ENCODE measurements around the gene CD3D. TPM values are rescaled to one million over a fixed set of nuclear protein-coding genes. Genes with fewer than 3 reads are reported as not detected.

CD3D gene
- total and polyA plus RNA-seq, 2 donors (not counting 1 experiment from before 2014, with no cell fraction given): 0.79 to 1.7 TPM

DNA sequence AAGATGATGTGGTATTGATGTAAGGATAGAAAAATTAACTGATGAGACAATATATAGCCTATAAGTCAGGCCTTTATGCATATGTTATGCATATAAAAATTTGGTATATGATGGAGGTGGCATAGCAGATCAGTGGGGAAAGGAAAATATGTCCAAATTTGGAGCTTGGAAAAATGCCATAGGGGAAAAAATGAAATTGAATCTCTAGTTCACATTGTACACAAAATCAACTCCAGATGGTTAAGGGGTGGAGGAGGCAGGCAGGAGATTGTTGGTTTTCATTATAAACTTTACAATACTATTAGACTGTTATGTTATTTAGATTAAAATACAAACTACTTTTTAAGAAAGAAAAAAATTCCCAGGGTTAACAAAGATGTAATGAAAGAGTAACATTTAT is 53.1 kb downstream of the CD3D start:
- H4K20me1 ChIP-seq (ENCODE audit: control insufficient read depth, insufficient read depth, low read length, poor library complexity, severe bottlenecking): no peaks in the 10 kb centered on the region
- H3K27ac ChIP-seq (ENCODE audit: low read length in 2 of 2): no peak overlapping the region
- H3K9me3 ChIP-seq (ENCODE audit: control extremely low read depth in 1 of 3, control insufficient read depth in 2 of 3, insufficient read depth in 1 of 3, low read length in 2 of 3): no peaks in the 10 kb centered on the region
- H3K79me2 ChIP-seq (ENCODE audit: control insufficient read depth, insufficient read depth, low read length): no peaks in the 10 kb centered on the region
- H3K4me3 ChIP-seq (ENCODE audit: control extremely low read depth in 1 of 5, extremely low read depth in 1 of 5, insufficient read depth in 1 of 5, low read depth in 2 of 5, low read length in 4 of 5): no peak overlapping the region
- Mint-ChIP-seq H3K4me3 (no peak overlapping the region), H3K9me3 (ENCODE audit: insufficient read depth) (no peaks in the 10 kb centered on the region), H3K27ac (no peak overlapping the region), H3K4me1 (no peaks in the 10 kb centered on the region), H3K27me3 (peaks cover 30% of the 10 kb centered on the region)
- no peaks in the 10 kb centered on the region for H3K36me3 ChIP-seq (replicated peaks in 1 of 2; ENCODE audit: control extremely low read depth in 1 of 2, control insufficient read depth in 1 of 2, extremely low read depth in 1 of 2, insufficient read depth in 2 of 2, low read length in 1 of 2)
- no peak for DNase-seq
- POLR2A ChIA-PET: interaction anchor here (0.7 kb wide), 1 partner anchor 19 kb away, joined by 5 read pairs; no protein-coding TSS in a partner anchor
- no peak overlapping the region for H2AFZ ChIP-seq (ENCODE audit: insufficient read depth, low read depth, low read length, poor library complexity, severe bottlenecking)
- no peak for TF ChIP-seq EZH2 (IDR thresholded peaks at IDR 0.05; ENCODE audit: borderline replicate concordance, insufficient read depth, low read depth, low read length, poor library complexity, severe bottlenecking)
- TF ChIP-seq, protein P1, sequence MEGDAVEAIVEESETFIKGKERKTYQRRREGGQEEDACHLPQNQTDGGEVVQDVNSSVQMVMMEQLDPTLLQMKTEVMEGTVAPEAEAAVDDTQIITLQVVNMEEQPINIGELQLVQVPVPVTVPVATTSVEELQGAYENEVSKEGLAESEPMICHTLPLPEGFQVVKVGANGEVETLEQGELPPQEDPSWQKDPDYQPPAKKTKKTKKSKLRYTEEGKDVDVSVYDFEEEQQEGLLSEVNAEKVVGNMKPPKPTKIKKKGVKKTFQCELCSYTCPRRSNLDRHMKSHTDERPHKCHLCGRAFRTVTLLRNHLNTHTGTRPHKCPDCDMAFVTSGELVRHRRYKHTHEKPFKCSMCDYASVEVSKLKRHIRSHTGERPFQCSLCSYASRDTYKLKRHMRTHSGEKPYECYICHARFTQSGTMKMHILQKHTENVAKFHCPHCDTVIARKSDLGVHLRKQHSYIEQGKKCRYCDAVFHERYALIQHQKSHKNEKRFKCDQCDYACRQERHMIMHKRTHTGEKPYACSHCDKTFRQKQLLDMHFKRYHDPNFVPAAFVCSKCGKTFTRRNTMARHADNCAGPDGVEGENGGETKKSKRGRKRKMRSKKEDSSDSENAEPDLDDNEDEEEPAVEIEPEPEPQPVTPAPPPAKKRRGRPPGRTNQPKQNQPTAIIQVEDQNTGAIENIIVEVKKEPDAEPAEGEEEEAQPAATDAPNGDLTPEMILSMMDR (IDR thresholded peaks at IDR 0.05): no peak
- intact Hi-C loops (cut with micrococcal nuclease): no loop called here
- CTCF ChIA-PET: interaction anchor here (1.1 to 6.1 kb wide), 5 partner anchors 11 to 91 kb away, joined by 3 to 87 read pairs (median 4); partner anchors contain the start of gene JAML
- H3K4me1 ChIP-seq (ENCODE audit: control insufficient read depth in 2 of 2, insufficient read depth in 2 of 2, low read length in 2 of 2): no peaks in the 10 kb centered on the region
- ATAC-seq (ENCODE audit: low read depth): no peak
- no peak overlapping the region for H3K4me2 ChIP-seq (replicated peaks; ENCODE audit: low read depth, low read length, poor library complexity, severe bottlenecking)
- no peak overlapping the region for H3K9ac ChIP-seq (ENCODE audit: low read length)
- H3K27me3 ChIP-seq (replicated peaks in 1 of 4; ENCODE audit: control extremely low read depth in 1 of 4, control insufficient read depth in 3 of 4, insufficient read depth in 4 of 4, low read length in 3 of 4): peaks cover 0 to 4% (median 0%) of the 10 kb centered on the region in 4 experiments

Small RNA genes lying within 50 kb of the gene (small RNA-seq; reads per million reads assigned to genes)
- not detected for gene AP001582.1 (ENCODE audit: insufficient read length, low read depth, low replicate concordance)

Other genes with a start within 250 kb of the CD3D start
- gene SCN4B, start 189.9 kb downstream of the CD3D start, total RNA-seq: not detected in 2 replicates
- gene SCN4B, start 189.9 kb downstream of the CD3D start, polyA plus RNA-seq: not detected in 2 replicates
- not detected in 2 replicates for gene SCN2B, start 166.1 kb downstream of the CD3D start, total RNA-seq
- not detected in 2 replicates for gene SCN2B, start 166.1 kb downstream of the CD3D start, polyA plus RNA-seq
- gene JAML, start 117.7 kb downstream of the CD3D start, total RNA-seq: 9.6 and 9.7 TPM in 2 replicates
- 1.0 and 2.4 TPM in 2 replicates for gene JAML, start 117.7 kb downstream of the CD3D start, polyA plus RNA-seq
- 4.2 and 4.9 TPM in 2 replicates for gene MPZL3, start 90.3 kb downstream of the CD3D start, total RNA-seq
- 1.4 and 1.5 TPM in 2 replicates for gene MPZL3, start 90.3 kb downstream of the CD3D start, polyA plus RNA-seq
- 1.2 TPM in 1 of 2 replicates, not detected in the other for gene MPZL2, start 78.4 kb downstream of the CD3D start, total RNA-seq
- gene MPZL2, start 78.4 kb downstream of the CD3D start, polyA plus RNA-seq: 0.10 TPM in 1 of 2 replicates, not detected in the other
- gene CD3E, start 38.0 kb downstream of the CD3D start, total RNA-seq: 1.0 and 1.9 TPM in 2 replicates
- gene CD3E, start 38.0 kb downstream of the CD3D start, polyA plus RNA-seq: 1.7 and 9.5 TPM in 2 replicates
- gene CD3G, start 1.6 kb upstream of the CD3D start, total RNA-seq: 0.34 TPM in 2 replicates
- 0.76 and 0.98 TPM in 2 replicates for gene CD3G, start 1.6 kb upstream of the CD3D start, polyA plus RNA-seq
- gene UBE4A, start 16.9 kb upstream of the CD3D start, total RNA-seq: 37.3 and 37.7 TPM in 2 replicates
- gene UBE4A, start 16.9 kb upstream of the CD3D start, polyA plus RNA-seq: 14.7 and 15.2 TPM in 2 replicates
- 111 and 118 TPM in 2 replicates for gene ATP5MG, start 58.9 kb upstream of the CD3D start, total RNA-seq
- 142 and 168 TPM in 2 replicates for gene ATP5MG, start 58.9 kb upstream of the CD3D start, polyA plus RNA-seq
- gene KMT2A, start 93.8 kb upstream of the CD3D start, total RNA-seq: 175 and 198 TPM in 2 replicates
- 32.1 and 42.5 TPM in 2 replicates for gene KMT2A, start 93.8 kb upstream of the CD3D start, polyA plus RNA-seq
- gene TTC36, start 184.8 kb upstream of the CD3D start, total RNA-seq: 0.73 and 0.79 TPM in 2 replicates
- 0.19 TPM in 1 of 2 replicates, not detected in the other for gene TTC36, start 184.8 kb upstream of the CD3D start, polyA plus RNA-seq
- gene TMEM25, start 188.5 kb upstream of the CD3D start, total RNA-seq: 16.3 and 16.9 TPM in 2 replicates
- gene TMEM25, start 188.5 kb upstream of the CD3D start, polyA plus RNA-seq: 19.2 and 21.4 TPM in 2 replicates
- 16.5 and 18.6 TPM in 2 replicates for gene IFT46, start 223.2 kb upstream of the CD3D start, total RNA-seq
- 9.9 and 10.9 TPM in 2 replicates for gene IFT46, start 223.2 kb upstream of the CD3D start, polyA plus RNA-seq
- 74.7 and 83.2 TPM in 2 replicates for gene ARCN1, start 229.7 kb upstream of the CD3D start, total RNA-seq
- gene ARCN1, start 229.7 kb upstream of the CD3D start, polyA plus RNA-seq: 35.8 and 42.9 TPM in 2 replicates

Data from B cell (primary cell).